ENCODE results near the gene KRT20. TPM values are rescaled to one million over a fixed set of nuclear protein-coding genes. Genes with fewer than 3 reads are reported as not detected.

The KRT20 gene
- total RNA-seq, 1 experiment from 2014 or later, result 0.18 TPM

GRCh38 chr17:40914075-40914855 is 29.2 kb upstream of the KRT20 start:
- H3K9ac ChIP-seq (ENCODE audit: low read length), result peak overlapping the region; percentile 70

GRCh38 chr17:40912486-40913210 is 27.6 kb upstream of the KRT20 start:
- H3K4me3 ChIP-seq (ENCODE audit: low read length), result no peak overlapping the region
- no peaks in the 10 kb centered on the region for H3K9me2 ChIP-seq (replicated peaks; ENCODE audit: low read length)
- ATAC-seq (peak; percentile 25; the same call in 1 of the 2 replicates), DNase-seq (peak; percentile 52)
- no peaks in the 10 kb centered on the region for H3K27me3 ChIP-seq (ENCODE audit: low read length)
- H3K79me2 ChIP-seq (ENCODE audit: low read length), result no peaks in the 10 kb centered on the region
- intact Hi-C loops (cut with micrococcal nuclease), result loop anchor here (10.0 kb wide), 2 partner anchors 92 to 302 kb away; partner anchors contain the start of gene KRTAP3-1
- peak overlapping the region; percentile 11; the same call in 1 of the 2 replicates for H3K9ac ChIP-seq (ENCODE audit: low read length)
- peaks cover 81% of the 10 kb centered on the region for H3K4me1 ChIP-seq (ENCODE audit: insufficient read depth, low read length)
- POLR2A ChIA-PET (ENCODE audit: unreplicated experiment), result interaction anchor here (0.8 kb wide), 1 partner anchor 218 kb away, joined by 11 read pairs; no protein-coding TSS in a partner anchor
- no peak overlapping the region for H3K4me2 ChIP-seq (ENCODE audit: low read length)
- BruUV-seq (replicated peaks), result no TSS peak
- CTCF ChIA-PET, result interaction anchor here (0.7 kb wide), 1 partner anchor 635 kb away, joined by 4 read pairs; no protein-coding TSS in a partner anchor
- no peak overlapping the region for H2AFZ ChIP-seq (ENCODE audit: low read length)
- H3F3A ChIP-seq (ENCODE audit: low read length, unreplicated experiment), result peaks cover 4% of the 10 kb centered on the region
- TF ChIP-seq EZH2 (IDR thresholded peaks at IDR 0.05; ENCODE audit: low read length, unreplicated experiment) (no peak), EZH2phosphoT487 (IDR thresholded peaks at IDR 0.05; ENCODE audit: borderline replicate concordance, low read length) (no peak), CTCF (conservative IDR thresholded peaks at IDR 0.05; ENCODE audit: low read depth, low read length) (no peak)
- no peaks in the 10 kb centered on the region for H3K9me3 ChIP-seq (ENCODE audit: low read length)
- H3K36me3 ChIP-seq (ENCODE audit: low read depth, low read length), result no peaks in the 10 kb centered on the region
- H3K27ac ChIP-seq (ENCODE audit: low read length), result peak overlapping the region; percentile 98
- no peaks in the 10 kb centered on the region for H4K20me1 ChIP-seq (ENCODE audit: low read length)

More at GRCh38 chr17:40914075-40914855, 29.2 kb upstream of the KRT20 start:
- peak overlapping the region; percentile 54 for H3K4me2 ChIP-seq (ENCODE audit: low read length)
- ATAC-seq (no peak), DNase-seq (no peak)
- no peaks in the 10 kb centered on the region for H3K36me3 ChIP-seq (ENCODE audit: low read depth, low read length)
- no peak overlapping the region for H3K4me3 ChIP-seq (ENCODE audit: low read length)
- H3K27me3 ChIP-seq (ENCODE audit: low read length), result no peaks in the 10 kb centered on the region
- H3K27ac ChIP-seq (ENCODE audit: low read length), result peak overlapping the region; percentile 98
- peaks cover 4% of the 10 kb centered on the region for H3F3A ChIP-seq (ENCODE audit: low read length, unreplicated experiment)
- no peaks in the 10 kb centered on the region for H4K20me1 ChIP-seq (ENCODE audit: low read length)
- H3K4me1 ChIP-seq (ENCODE audit: insufficient read depth, low read length), result peaks cover 65% of the 10 kb centered on the region
- CTCF ChIA-PET, result no interaction called here
- H3K79me2 ChIP-seq (ENCODE audit: low read length), result no peaks in the 10 kb centered on the region
- no peaks in the 10 kb centered on the region for H3K9me2 ChIP-seq (replicated peaks; ENCODE audit: low read length)
- POLR2A ChIA-PET (ENCODE audit: unreplicated experiment), result no interaction called here
- H2AFZ ChIP-seq (ENCODE audit: low read length), result no peak overlapping the region
- no TSS peak for BruUV-seq (replicated peaks)
- TF ChIP-seq EZH2 (IDR thresholded peaks at IDR 0.05; ENCODE audit: low read length, unreplicated experiment), result no peak
- TF ChIP-seq EZH2phosphoT487 (IDR thresholded peaks at IDR 0.05; ENCODE audit: borderline replicate concordance, low read length), result no peak
- TF ChIP-seq CTCF (conservative IDR thresholded peaks at IDR 0.05; ENCODE audit: low read depth, low read length), result no peak
- no peaks in the 10 kb centered on the region for H3K9me3 ChIP-seq (ENCODE audit: low read length)
- intact Hi-C loops (cut with micrococcal nuclease), result loop anchor here (10.0 kb wide), 2 partner anchors 91 to 301 kb away; partner anchors contain the start of gene KRTAP3-1
